Fibroblast of villous mesenchyme (primary cell): ENCODE results near the gene MAP2K5. TPM values are rescaled to one million over a fixed set of nuclear protein-coding genes. Genes with fewer than 3 reads are reported as not detected.
A peak's percentile ranks its signal among the peaks of the same experiment; 100 is the strongest.

Experiments
- DNase-seq: peaks from one replicate; pipeline ENCODE4 v3.0.0-alpha.2; 2010; ENCODE audit warnings: low read depth
- H3K4me3 ChIP-seq: 2 replicates; pipeline ENCODE4 v1.5.1; 2011; ENCODE audit warnings: low read depth, mild to moderate bottlenecking, low read length
- CTCF ChIP-seq: IDR thresholded peaks from 2 replicates; pipeline ENCODE4 v1.5.1; 2012; ENCODE audit warnings: low read depth, mild to moderate bottlenecking, low read length; ENCODE audit not compliant: insufficient read depth
- total RNA-seq: library from RNA; depleted of rRNA; stranded (reverse); fragments of >200 nt; gene quantifications from 2 replicates; pipeline ENCODE4 v1.2.3, GENCODE V29; 2012

MAP2K5 gene
- total RNA-seq, 1 donor = 6.9 TPM

- TF ChIP-seq CTCF = no peak
- no peak for DNase-seq
- no peak overlapping the region for H3K4me3 ChIP-seq
Measured at GRCh38 chr15:67823314-67824196, 281.1 kb downstream of the MAP2K5 start.

GRCh38 chr15:67824197-67824968, 281.9 kb downstream of the MAP2K5 start:
- no peak for TF ChIP-seq CTCF
- no peak overlapping the region for H3K4me3 ChIP-seq
- no peak for DNase-seq

GRCh38 chr15:67824976-67825880, 282.7 kb downstream of the MAP2K5 start, which contains the start of gene SKOR1:
SKOR1 (plus strand) TSS chr15:67825509; CDS start chr15:67825603, 94 bp downstream.
- DNase-seq = peak; percentile 39
- no peak for TF ChIP-seq CTCF
- no peak within 1 kb of the TSS for H3K4me3 ChIP-seq

- no peak overlapping the region for H3K4me3 ChIP-seq
- TF ChIP-seq CTCF = no peak
- no peak for DNase-seq
Measured at GRCh38 chr15:67825881-67826716, 283.6 kb downstream of the MAP2K5 start.

GRCh38 chr15:67826717-67827561, 284.4 kb downstream of the MAP2K5 start:
- TF ChIP-seq CTCF = no peak
- no peak overlapping the region for H3K4me3 ChIP-seq
- no peak for DNase-seq
